Measurements from ENCODE around the gene ANKRD13D. TPM values are rescaled to one million over a fixed set of nuclear protein-coding genes. Genes with fewer than 3 reads are reported as not detected.
A peak's percentile ranks its signal among the peaks of the same experiment; 100 is the strongest.

Gene ANKRD13D
- total and polyA plus RNA-seq, 2 donors from 2014 or later: 21.9 to 68.3 TPM

GRCh38 chr11:67295846-67296245, 6.7 kb downstream of the ANKRD13D start:
- DNase-seq (no peak), FAIRE-seq (no peak)
- Histone ChIP-seq H3K9me3 (ENCODE audit: control insufficient read depth in 2 of 3, insufficient read depth in 1 of 3, low read length in 3 of 3) (no peaks in the 10 kb centered on the region), H3K27ac (ENCODE audit: low read depth in 2 of 2, low read length in 2 of 2) (no peak overlapping the region), H3K4me3 (ENCODE audit: low read length in 3 of 3) (no peak overlapping the region), H3K9ac (ENCODE audit: low read length in 3 of 3) (no peak overlapping the region), H3K27me3 (ENCODE audit: control insufficient read depth, insufficient read depth, low read length) (no peaks in the 10 kb centered on the region), H3K4me1 (ENCODE audit: control insufficient read depth in 2 of 3, insufficient read depth in 2 of 3, low read depth in 1 of 3, low read length in 3 of 3) (no peaks in the 10 kb centered on the region), H3K36me3 (ENCODE audit: control insufficient read depth in 2 of 3, insufficient read depth in 3 of 3, low read length in 3 of 3) (peaks cover 0 to 2% (median under 1%) of the 10 kb centered on the region in 3 donors)
- no peak for TF ChIP-seq CTCF (IDR thresholded peaks at IDR 0.05; ENCODE audit: borderline replicate concordance, extremely low read depth, insufficient read depth)
- intact Hi-C loops (cut with DNase I): no loop called here

- peaks cover 0 to 13% (median 5%) of the 10 kb centered on the region in 3 donors for H3K4me1 ChIP-seq (ENCODE audit: control insufficient read depth in 2 of 3, insufficient read depth in 2 of 3, low read depth in 1 of 3, low read length in 3 of 3)
- peak in 2 of 5 donors; percentile 24 to 40 for DNase-seq
- no peak overlapping the region for H3K27ac ChIP-seq (ENCODE audit: low read depth in 2 of 2, low read length in 2 of 2)
- H3K4me3 ChIP-seq (ENCODE audit: low read length in 3 of 3): no peak overlapping the region
- intact Hi-C loops (cut with DNase I): no loop called here
- H3K27me3 ChIP-seq (ENCODE audit: control insufficient read depth, insufficient read depth, low read length): no peaks in the 10 kb centered on the region
- no peak for TF ChIP-seq CTCF (IDR thresholded peaks at IDR 0.05; ENCODE audit: borderline replicate concordance, extremely low read depth, insufficient read depth)
- H3K36me3 ChIP-seq (ENCODE audit: control insufficient read depth in 2 of 3, insufficient read depth in 3 of 3, low read length in 3 of 3): peaks cover 0 to 4% (median 2%) of the 10 kb centered on the region in 3 donors
- no peak for FAIRE-seq
- no peak overlapping the region for H3K9ac ChIP-seq (ENCODE audit: low read length in 3 of 3)
- H3K9me3 ChIP-seq (ENCODE audit: control insufficient read depth in 2 of 3, insufficient read depth in 1 of 3, low read length in 3 of 3): no peaks in the 10 kb centered on the region
These were observed 9.7 kb downstream of the ANKRD13D start for GRCh38 chr11:67298786-67299185.

- Histone ChIP-seq H3K4me3 (ENCODE audit: low read length in 3 of 3) (no peak overlapping the region), H3K27me3 (ENCODE audit: control insufficient read depth, insufficient read depth, low read length) (no peaks in the 10 kb centered on the region), H3K9ac (ENCODE audit: low read length in 3 of 3) (no peak overlapping the region), H3K36me3 (ENCODE audit: control insufficient read depth in 2 of 3, insufficient read depth in 3 of 3, low read length in 3 of 3) (peaks cover 0 to 4% (median 2%) of the 10 kb centered on the region in 3 donors), H3K4me1 (ENCODE audit: control insufficient read depth in 2 of 3, insufficient read depth in 2 of 3, low read depth in 1 of 3, low read length in 3 of 3) (peaks cover 0 to 18% (median 5%) of the 10 kb centered on the region in 3 donors), H3K27ac (ENCODE audit: low read depth in 2 of 2, low read length in 2 of 2) (no peak overlapping the region), H3K9me3 (ENCODE audit: control insufficient read depth in 2 of 3, insufficient read depth in 1 of 3, low read length in 3 of 3) (no peaks in the 10 kb centered on the region)
- intact Hi-C loops (cut with DNase I): no loop called here
- DNase-seq (peak in 2 of 5 donors; percentile 37 to 59), FAIRE-seq (no peak)
- no peak for TF ChIP-seq CTCF (IDR thresholded peaks at IDR 0.05; ENCODE audit: borderline replicate concordance, extremely low read depth, insufficient read depth)
These were observed 10.5 kb downstream of the ANKRD13D start for GRCh38 chr11:67299471-67300191.

Data from kidney (tissue), 14 donors.